ENCODE results near the gene P3H3.

P3H3 gene

GRCh38 chr12:6855322-6855721 is 27.1 kb downstream of the P3H3 start:
- Histone ChIP-seq H3K27ac (no peak overlapping the region), H3K4me3 (ENCODE audit: low read depth, low read length) (no peak overlapping the region), H3K36me3 (peaks cover 62% of the 10 kb centered on the region), H3K9me3 (ENCODE audit: severe bottlenecking) (no peaks in the 10 kb centered on the region), H3K27me3 (ENCODE audit: insufficient read depth, low read depth, severe bottlenecking) (no peaks in the 10 kb centered on the region)
- no peak for DNase-seq
- TF ChIP-seq CTCF (IDR thresholded peaks at IDR 0.05; ENCODE audit: low read depth, low read length) = no peak

GRCh38 chr12:6858799-6859198 is 30.6 kb downstream of the P3H3 start:
- H3K27ac ChIP-seq = no peak overlapping the region
- H3K36me3 ChIP-seq = peaks cover 86% of the 10 kb centered on the region
- DNase-seq = no peak
- no peak overlapping the region for H3K4me3 ChIP-seq (ENCODE audit: low read depth, low read length)
- H3K9me3 ChIP-seq (ENCODE audit: severe bottlenecking) = no peaks in the 10 kb centered on the region
- no peak for TF ChIP-seq CTCF (IDR thresholded peaks at IDR 0.05; ENCODE audit: low read depth, low read length)
- no peaks in the 10 kb centered on the region for H3K27me3 ChIP-seq (ENCODE audit: insufficient read depth, low read depth, severe bottlenecking)

- peaks cover 94% of the 10 kb centered on the region for H3K36me3 ChIP-seq
- H3K27me3 ChIP-seq (ENCODE audit: insufficient read depth, low read depth, severe bottlenecking) = no peaks in the 10 kb centered on the region
- no peaks in the 10 kb centered on the region for H3K9me3 ChIP-seq (ENCODE audit: severe bottlenecking)
- no peak for TF ChIP-seq CTCF (IDR thresholded peaks at IDR 0.05; ENCODE audit: low read depth, low read length)
- H3K4me3 ChIP-seq (ENCODE audit: low read depth, low read length) = no peak overlapping the region
- no peak for DNase-seq
- no peak overlapping the region for H3K27ac ChIP-seq
Observed at GRCh38 chr12:6860116-6860515, 31.9 kb downstream of the P3H3 start.

GRCh38 chr12:6860942-6861341 is 32.7 kb downstream of the P3H3 start:
- no peak for DNase-seq
- no peak overlapping the region for H3K4me3 ChIP-seq (ENCODE audit: low read depth, low read length)
- H3K36me3 ChIP-seq = peaks cover 97% of the 10 kb centered on the region
- no peaks in the 10 kb centered on the region for H3K27me3 ChIP-seq (ENCODE audit: insufficient read depth, low read depth, severe bottlenecking)
- no peaks in the 10 kb centered on the region for H3K9me3 ChIP-seq (ENCODE audit: severe bottlenecking)
- no peak for TF ChIP-seq CTCF (IDR thresholded peaks at IDR 0.05; ENCODE audit: low read depth, low read length)
- no peak overlapping the region for H3K27ac ChIP-seq

GRCh38 chr12:6861391-6861790 is 33.2 kb downstream of the P3H3 start:
- no peak overlapping the region for H3K4me3 ChIP-seq (ENCODE audit: low read depth, low read length)
- H3K9me3 ChIP-seq (ENCODE audit: severe bottlenecking) = no peaks in the 10 kb centered on the region
- no peak overlapping the region for H3K27ac ChIP-seq
- H3K36me3 ChIP-seq = peaks cover 94% of the 10 kb centered on the region
- DNase-seq = no peak
- no peaks in the 10 kb centered on the region for H3K27me3 ChIP-seq (ENCODE audit: insufficient read depth, low read depth, severe bottlenecking)
- no peak for TF ChIP-seq CTCF (IDR thresholded peaks at IDR 0.05; ENCODE audit: low read depth, low read length)

- H3K4me3 ChIP-seq (ENCODE audit: low read depth, low read length) = no peak overlapping the region
- peaks cover 84% of the 10 kb centered on the region for H3K36me3 ChIP-seq
- no peak for TF ChIP-seq CTCF (IDR thresholded peaks at IDR 0.05; ENCODE audit: low read depth, low read length)
Observed at GRCh38 chr12:6863033-6863432, 34.8 kb downstream of the P3H3 start.

More at GRCh38 chr12:6863033-6863432, 34.8 kb downstream of the P3H3 start:
- H3K9me3 ChIP-seq (ENCODE audit: severe bottlenecking) = no peaks in the 10 kb centered on the region
- no peaks in the 10 kb centered on the region for H3K27me3 ChIP-seq (ENCODE audit: insufficient read depth, low read depth, severe bottlenecking)
- DNase-seq = no peak
- H3K27ac ChIP-seq = no peak overlapping the region
